IMR-90 (cell line): ENCODE data around the gene HDHD3. TPM values are rescaled to one million over a fixed set of nuclear protein-coding genes. Genes with fewer than 3 reads are reported as not detected.

ENCODE experiments used
- ATAC-seq: fragments of 200-7000 bp; cut with Tn5 transposase; 2 replicates; pipeline ENCODE4 v1.9.1; 2020; ENCODE audit warnings: low read depth, mild to moderate bottlenecking, moderate library complexity
- BruUV-seq: library from RNA; stranded (reverse); fragments of 400-500 nt; replicated peaks from 2 replicates; lab custom pipeline; 2021; lab: Mats Ljungman, UMichigan
- CTCF ChIA-PET: fragments of 300-600 bp; formaldehyde crosslinking; extraction: SDS; loops from one replicate; lab custom pipeline; 2021; ENCODE audit warnings: antibody characterized with exemption; lab: Yijun Ruan, JAX
- POLR2A ChIA-PET: fragments of 300-600 bp; sonication (Branson Sonifier 250); formaldehyde crosslinking; loops from one replicate; lab custom pipeline; 2022; ENCODE audit warnings: antibody characterized with exemption; ENCODE audit not compliant: unreplicated experiment; lab: Charles Lee
- DNase-seq: peaks from one replicate; pipeline ENCODE4 v3.0.0; 2013
- H2AFZ ChIP-seq: replicated peaks from 2 replicates; pipeline ENCODE3; 2013; ENCODE audit warnings: low read length, mild to moderate bottlenecking; ENCODE audit not compliant: poor library complexity
- H2AK5ac ChIP-seq: 2 replicates; pipeline ENCODE4 v1.6.1; 2013; ENCODE audit warnings: low read depth, low read length, inconsistent platforms
- H2AK9ac ChIP-seq: replicated peaks from 2 replicates; pipeline ENCODE3; 2013; ENCODE audit warnings: mild to moderate bottlenecking, low read depth, low read length, moderate library complexity; ENCODE audit not compliant: poor library complexity
- H2BK120ac ChIP-seq: 2 replicates; pipeline ENCODE4 v1.6.1; 2013; ENCODE audit warnings: low read depth, low read length, inconsistent platforms
- H2BK15ac ChIP-seq: 3 replicates; pipeline ENCODE4 v1.6.1; 2013; ENCODE audit warnings: low read depth, low read length, inconsistent platforms
- H2BK20ac ChIP-seq: 2 replicates; pipeline ENCODE4 v1.6.1; 2013; ENCODE audit warnings: low read depth, mild to moderate bottlenecking, inconsistent platforms, low read length, moderate library complexity
- H2BK5ac ChIP-seq: 2 replicates; pipeline ENCODE4 v1.6.1; 2013; ENCODE audit warnings: mild to moderate bottlenecking, low read depth, low read length, inconsistent platforms; ENCODE audit not compliant: poor library complexity, severe bottlenecking
- H3K14ac ChIP-seq: replicated peaks from 2 replicates; pipeline ENCODE4 v1.6.1; 2013; ENCODE audit warnings: low read depth, low read length, inconsistent platforms
- H3K18ac ChIP-seq: 2 replicates; pipeline ENCODE4 v1.6.1; 2013; ENCODE audit warnings: low read depth, low read length, control low read depth
- H3K23ac ChIP-seq: 2 replicates; pipeline ENCODE4 v1.6.1; 2013; ENCODE audit warnings: low read depth, low read length, inconsistent platforms
- H3K27ac ChIP-seq: 2 replicates; pipeline ENCODE4 v1.5.1; 2013; ENCODE audit warnings: mild to moderate bottlenecking, control low read depth, low read length; ENCODE audit not compliant: insufficient read depth
- H3K27me3 ChIP-seq: 2 replicates; pipeline ENCODE4 v1.6.1; 2013; ENCODE audit warnings: low read length; ENCODE audit not compliant: control insufficient read depth, insufficient read depth
- H3K36me3 ChIP-seq: 2 replicates; pipeline ENCODE4 v1.6.1; 2013; ENCODE audit warnings: low read length, mixed read lengths; ENCODE audit not compliant: control insufficient read depth, insufficient read depth
- H3K4ac ChIP-seq: 2 replicates; pipeline ENCODE4 v1.6.1; 2013; ENCODE audit warnings: low read depth, low read length, inconsistent platforms
- H3K4me1 ChIP-seq: 2 replicates; pipeline ENCODE4 v1.6.1; 2013; ENCODE audit warnings: low read length, mixed read lengths; ENCODE audit not compliant: control insufficient read depth, insufficient read depth
- H3K4me2 ChIP-seq: 2 replicates; pipeline ENCODE4 v1.6.1; 2013; ENCODE audit warnings: low read depth, mild to moderate bottlenecking, control low read depth, low read length, moderate library complexity
- H3K4me3 ChIP-seq: 2 replicates; pipeline ENCODE4 v1.5.1; 2013; ENCODE audit warnings: low read depth, mild to moderate bottlenecking, control low read depth, low read length, moderate library complexity; ENCODE audit not compliant: insufficient read depth
- H3K56ac ChIP-seq: 2 replicates; pipeline ENCODE4 v1.6.1; 2013; ENCODE audit warnings: low read length, inconsistent platforms; ENCODE audit not compliant: insufficient read depth; ENCODE audit errors: extremely low read depth
- H3K79me1 ChIP-seq, 2 experiments: 2 replicates each; pipeline ENCODE4 v1.6.1; 2013; ENCODE audit warnings: low read length in 2 of 2, inconsistent platforms in 1 of 2, low read depth in 1 of 2
- H3K9ac ChIP-seq: 2 replicates; pipeline ENCODE4 v1.6.1; 2013; ENCODE audit warnings: low read depth, low read length, control low read depth
- H3K9me1 ChIP-seq: 2 replicates; pipeline ENCODE4 v1.6.1; 2013; ENCODE audit warnings: low read length, inconsistent platforms; ENCODE audit not compliant: insufficient read depth
- H3K9me3 ChIP-seq: 2 replicates; pipeline ENCODE4 v1.6.1; 2013; ENCODE audit warnings: low read length; ENCODE audit not compliant: control insufficient read depth, insufficient read depth
- H4K20me1 ChIP-seq: 2 replicates; pipeline ENCODE4 v1.6.1; 2013; ENCODE audit warnings: low read length, inconsistent platforms; ENCODE audit not compliant: insufficient read depth
- H4K5ac ChIP-seq: 2 replicates; pipeline ENCODE4 v1.6.1; 2013; ENCODE audit warnings: mild to moderate bottlenecking, low read depth, low read length, control low read depth
- H4K8ac ChIP-seq, 2 experiments: 2 replicates each; pipeline ENCODE4 v1.6.1; 2013; ENCODE audit warnings: low read depth in 2 of 2, low read length in 2 of 2, control low read depth in 1 of 2, inconsistent platforms in 1 of 2
- H4K91ac ChIP-seq: 2 replicates; pipeline ENCODE4 v1.6.1; 2013; ENCODE audit warnings: low read depth, low read length, inconsistent platforms; ENCODE audit not compliant: insufficient read depth
- NFE2L2 ChIP-seq: fragments of 150-350 bp; IDR thresholded peaks from 2 replicates; pipeline ENCODE4 v1.6.1; 2016; ENCODE audit warnings: low read depth, mild to moderate bottlenecking, low read length
- POLR2A ChIP-seq: IDR thresholded peaks from 2 replicates; pipeline ENCODE4 v1.6.1; 2012; ENCODE audit warnings: mild to moderate bottlenecking, low read depth, low read length
- WGBS, 2 experiments: methylation state at CpG; one replicate each; pipeline versions ENCODE4 v1.1.5 to v1.1.7; 2013; ENCODE audit warnings: missing lambda C conversion rate in 2 of 2; ENCODE audit not compliant: insufficient read length in 1 of 2; ENCODE audit errors: extremely low coverage in 2 of 2; 5-methylcytosine and 5-hydroxymethylcytosine counted together
- dilution Hi-C: fragments of 300-500 bp; cut with HindIII; formaldehyde crosslinking; loops from one replicate; pipeline ENCODE4 v1.14.3; 2018; ENCODE audit warnings: low sequenced_read_pairs; ENCODE audit not compliant: unreplicated experiment
- in situ Hi-C: fragments of 300-500 bp; cut with MboI; formaldehyde crosslinking; loops from 3 replicates; pipeline ENCODE4 v1.14.3; 2019; ENCODE audit warnings: low sequenced_read_pairs, inconsistent platforms, mixed read lengths
- intact Hi-C: fragments of 100-400 bp; cut with micrococcal nuclease; formaldehyde crosslinking; loops from 2 replicates; pipeline ENCODE4 v1.10.0; 2022
- polyA plus RNA-seq, 3 experiments: library from polyadenylated mRNA; depleted of rRNA; stranded (reverse); fragments of >200 nt; gene quantifications; 2 replicates each; pipeline ENCODE4 v1.2.3, GENCODE V29; 2012; ENCODE audit warnings: low replicate concordance in 1 of 3
- total RNA-seq: library from RNA; depleted of rRNA; stranded (reverse); fragments of >200 nt; gene quantifications from 2 replicates; pipeline ENCODE4 v1.2.3, GENCODE V29; 2012

Gene HDHD3
- total and polyA plus RNA-seq, 2 of the 4 experiments (the other 2 are of a cell fraction), result 7.0 to 8.6 TPM

DNA sequence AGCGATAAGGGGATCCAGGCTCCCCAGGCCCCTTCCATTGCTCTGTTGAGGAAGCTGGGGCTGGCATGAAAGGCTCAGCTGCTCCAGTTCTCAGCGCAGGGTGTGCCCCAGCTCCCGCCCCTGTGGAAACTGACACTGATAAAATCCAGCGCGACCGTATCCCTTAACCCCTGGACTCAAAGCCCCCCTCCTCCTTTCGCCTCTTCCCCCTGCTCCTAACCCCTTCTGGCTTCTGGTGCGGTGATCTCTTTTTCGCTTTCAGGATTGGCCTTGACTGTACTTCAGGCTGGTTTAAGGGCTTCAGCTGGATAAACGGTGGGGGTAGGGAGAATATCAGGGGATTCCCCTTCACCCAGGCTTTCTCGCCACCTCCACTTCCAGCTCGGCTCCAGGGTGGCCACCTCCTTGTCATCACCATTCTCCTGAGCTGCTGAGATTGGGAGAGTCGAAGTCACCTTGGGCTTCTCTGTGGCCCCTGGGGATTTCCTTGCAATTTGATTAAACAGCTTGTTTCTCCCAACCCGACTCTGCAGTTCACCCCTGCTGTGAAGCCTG is 26.6 kb downstream of the HDHD3 start:
- ATAC-seq, result no peak
- dilution Hi-C loops, result no loop called here
- no CpG with 5 or more reads among the region's 14 CpGs for WGBS, 2 experiments

More for the DNA sequence above, 26.6 kb downstream of the HDHD3 start:
- H2AK9ac ChIP-seq, result no peak overlapping the region
- H2AFZ ChIP-seq, result no peak overlapping the region
- no peak overlapping the region for H2BK120ac ChIP-seq
- H4K8ac ChIP-seq, result no peak overlapping the region
- H2AK5ac ChIP-seq, result no peak overlapping the region
- H3K14ac ChIP-seq, result no peak overlapping the region
- in situ Hi-C loops (no loop called here), intact Hi-C loops (no loop called here)
- H2BK15ac ChIP-seq, result no peak overlapping the region
- no peaks in the 10 kb centered on the region for H3K36me3 ChIP-seq
- no TSS peak for BruUV-seq
- no peaks in the 10 kb centered on the region for H3K4me1 ChIP-seq
- POLR2A ChIA-PET, result no interaction called here
- H3K56ac ChIP-seq, result no peak overlapping the region
- H3K9ac ChIP-seq, result no peak overlapping the region
- peaks cover 72% of the 10 kb centered on the region for H3K27me3 ChIP-seq
- TF ChIP-seq NFE2L2 (no peak), POLR2A (no peak)
- no peaks in the 10 kb centered on the region for H4K20me1 ChIP-seq
- H3K27ac ChIP-seq, result no peak overlapping the region
- H3K4ac ChIP-seq, result no peak overlapping the region
- no peak overlapping the region for H4K5ac ChIP-seq
- no peak overlapping the region for H2BK20ac ChIP-seq
- H4K91ac ChIP-seq, result no peak overlapping the region
- H3K9me3 ChIP-seq, result no peaks in the 10 kb centered on the region
- H3K23ac ChIP-seq, result peak overlapping the region; percentile 8; the same call in 1 of the 2 replicates
- DNase-seq, result no peak
- no peak overlapping the region for H3K4me3 ChIP-seq
- CTCF ChIA-PET, result no interaction called here
- no peaks in the 10 kb centered on the region for H3K79me1 ChIP-seq
- H2BK5ac ChIP-seq, result no peak overlapping the region
- no peak overlapping the region for H3K18ac ChIP-seq
- no peak overlapping the region for H3K4me2 ChIP-seq
- no peaks in the 10 kb centered on the region for H3K9me1 ChIP-seq
